Mesangial cell (primary cell): Measurements from ENCODE around the gene FAM3B. TPM values are rescaled to one million over a fixed set of nuclear protein-coding genes. Genes with fewer than 3 reads are reported as not detected.

ENCODE experiments used
- total RNA-seq: library from RNA; depleted of rRNA; stranded (reverse); fragments of >200 nt; gene quantifications from 2 replicates; pipeline ENCODE4 v1.2.3, GENCODE V29; 2015

FAM3B gene, protein sequence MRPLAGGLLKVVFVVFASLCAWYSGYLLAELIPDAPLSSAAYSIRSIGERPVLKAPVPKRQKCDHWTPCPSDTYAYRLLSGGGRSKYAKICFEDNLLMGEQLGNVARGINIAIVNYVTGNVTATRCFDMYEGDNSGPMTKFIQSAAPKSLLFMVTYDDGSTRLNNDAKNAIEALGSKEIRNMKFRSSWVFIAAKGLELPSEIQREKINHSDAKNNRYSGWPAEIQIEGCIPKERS
- not detected in 2 replicates for total RNA-seq

GRCh38 chr21:41316200-41317062 is at the start of gene FAM3B:
Gene FAM3B (plus strand): TSS chr21:41316801. CDS start chr21:41316880, 79 bp downstream.

GRCh38 chr21:41361786-41362604 is 45.4 kb downstream of the FAM3B start, which contains the start of gene MX2:
Gene MX2 (plus strand): TSS chr21:41362027. CDS start chr21:41376907, 14,880 bp downstream.

Other genes with a start within 250 kb of the FAM3B start
- gene BACE2, start 148.6 kb upstream of the FAM3B start, total RNA-seq: 19.9 and 24.1 TPM in 2 replicates
- gene MX2, start 45.2 kb downstream of the FAM3B start, total RNA-seq: 0.38 and 1.5 TPM in 2 replicates
- gene MX1, start 109.4 kb downstream of the FAM3B start, total RNA-seq: 3.6 and 8.7 TPM in 2 replicates
- gene TMPRSS2, start 191.4 kb downstream of the FAM3B start, total RNA-seq: under 0.01 and 0.13 TPM in 2 replicates